HG03354 (cell line): ENCODE data around the gene AMZ2.
"Not testable (repeated sequence)": the region's sequence is repeated elsewhere in the genome, so short reads cannot be mapped to it uniquely, and the experiment has no call there.

ENCODE experiments used
- ATAC-seq: cut with Tn5 transposase; IDR thresholded peaks from one replicate; pipeline ENCODE4 v1.9.1; 2021; ENCODE audit warnings: mild to moderate bottlenecking; ENCODE audit not compliant: unreplicated experiment, poor library complexity, severe bottlenecking

AMZ2 gene

DNA sequence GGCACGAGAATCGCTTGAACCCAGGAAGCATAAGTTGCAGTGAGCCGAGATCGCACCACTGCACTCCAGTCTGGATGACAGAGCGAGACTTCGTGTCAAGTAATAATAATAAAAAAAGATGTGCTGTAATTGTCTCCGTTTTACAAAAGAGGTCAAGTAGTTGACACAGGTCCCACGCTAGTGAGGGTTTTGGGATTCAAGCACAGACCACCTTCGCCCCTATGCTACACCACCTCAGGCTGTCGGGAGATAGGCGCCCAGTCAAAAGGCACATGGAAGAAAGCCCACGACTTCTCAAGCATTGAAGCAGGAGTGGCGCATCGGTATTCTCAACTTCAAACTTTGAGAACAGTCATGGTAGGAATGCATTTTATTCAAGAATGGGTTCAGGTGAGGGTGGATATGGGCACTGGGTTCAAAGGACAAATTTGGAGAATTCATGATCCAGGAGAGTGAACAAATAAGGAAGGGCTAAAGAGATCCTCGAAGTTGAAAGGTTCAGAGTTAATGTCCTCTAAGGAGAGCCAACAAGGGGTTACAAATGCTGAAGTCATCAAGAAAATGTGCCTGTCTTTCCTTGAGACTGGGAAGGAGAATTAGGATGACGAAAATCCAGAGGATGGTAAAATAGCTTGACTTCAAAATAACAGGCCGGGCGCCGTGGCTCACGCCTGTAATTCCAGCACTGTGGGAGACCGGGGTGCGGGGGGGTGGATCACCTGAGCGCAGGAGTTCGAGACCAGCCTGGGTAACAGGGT, 1.4 kb upstream of the AMZ2 start:
- ATAC-seq: no peak

DNA sequence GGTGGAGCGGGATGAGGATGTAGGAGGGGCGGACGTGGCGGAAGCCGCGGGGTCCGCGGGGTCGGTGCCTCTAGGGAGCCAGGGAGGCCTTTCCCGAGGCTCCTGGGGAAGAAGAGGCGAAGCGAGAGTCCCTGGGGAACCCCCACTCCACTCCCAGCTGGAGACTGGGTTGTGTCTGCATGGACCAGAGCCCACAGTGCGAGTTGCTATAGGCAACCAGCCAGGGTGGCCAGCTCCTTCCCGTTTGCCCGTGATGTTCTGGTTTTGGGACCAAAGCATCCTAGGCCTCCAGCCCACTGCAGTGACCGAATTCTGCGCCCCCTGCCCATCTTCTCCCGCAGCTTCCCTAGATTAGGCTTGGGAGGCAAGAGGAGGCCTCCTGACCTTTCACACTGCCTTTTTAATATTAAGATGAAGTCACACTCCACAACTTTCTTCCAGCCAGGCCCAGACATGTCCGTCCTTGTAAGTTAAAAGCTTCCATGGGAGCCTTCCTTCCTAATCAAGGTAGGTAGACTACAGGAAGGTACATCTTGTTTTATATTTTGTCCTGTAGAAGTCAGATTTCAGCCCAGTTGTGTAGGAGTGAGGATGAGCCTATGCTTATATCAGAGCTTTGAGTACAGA, 469 bp downstream of the AMZ2 start:
- ATAC-seq: peak; percentile 35

DNA sequence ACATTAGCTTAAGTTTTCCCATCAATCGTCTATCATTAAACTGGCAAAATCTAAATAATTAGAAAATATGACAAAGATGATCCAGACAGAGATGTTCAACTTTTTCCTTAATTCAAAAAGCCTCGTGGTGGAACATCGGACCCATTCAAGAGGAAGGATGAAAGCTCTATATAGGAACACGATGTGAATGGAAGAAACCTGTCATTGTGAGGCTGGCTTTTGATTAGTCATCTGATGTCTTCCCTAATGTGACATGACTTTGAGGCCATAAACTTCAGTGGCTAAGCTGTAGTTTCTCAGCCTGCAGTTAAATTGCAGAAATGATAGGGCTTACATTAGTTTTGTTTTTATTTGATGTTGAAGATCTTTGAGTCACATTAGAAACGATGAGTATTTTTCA, 1.0 kb downstream of the AMZ2 start:
- ATAC-seq: no peak

DNA sequence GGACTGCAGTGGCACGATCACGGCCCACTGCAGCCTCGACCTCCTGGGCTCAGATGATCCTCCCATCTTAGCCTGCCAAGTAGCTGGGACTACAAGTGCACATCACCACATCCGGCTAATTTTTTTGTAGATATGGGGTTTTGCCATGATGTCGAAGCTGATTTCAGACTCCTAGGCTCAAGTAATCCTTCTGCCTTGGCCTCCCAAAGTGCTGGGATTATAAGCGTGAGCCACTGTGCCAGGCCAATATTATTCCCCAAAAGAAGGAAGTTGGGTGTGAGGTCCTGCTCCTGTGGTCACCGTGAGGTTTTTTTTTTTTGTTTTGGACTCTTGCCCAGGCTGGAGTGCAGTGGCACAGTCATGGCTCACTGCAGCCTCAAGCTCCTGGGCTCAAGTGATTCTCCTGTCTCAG, 1.5 kb downstream of the AMZ2 start:
- ATAC-seq: no peak

DNA sequence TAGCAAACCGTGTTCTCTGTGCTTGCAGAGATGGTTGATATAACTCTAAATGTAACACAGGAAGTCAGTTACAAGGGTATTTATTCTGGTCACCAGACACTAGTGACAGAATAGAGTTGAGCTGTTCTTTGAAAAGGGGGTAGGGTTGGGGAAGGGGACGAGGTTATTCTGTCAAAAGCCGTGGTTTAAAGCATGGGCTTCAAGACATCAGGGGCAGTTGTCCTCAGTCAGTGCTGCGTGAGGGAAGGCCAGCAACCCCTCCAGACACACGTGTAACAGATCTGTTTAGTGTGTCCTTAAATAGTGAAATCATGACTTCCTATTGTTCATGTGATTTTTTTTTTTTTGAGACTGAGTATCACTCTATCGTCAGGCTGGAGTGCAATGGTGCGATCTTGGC, 5.6 kb downstream of the AMZ2 start:
- not testable (repeated sequence) for ATAC-seq

DNA sequence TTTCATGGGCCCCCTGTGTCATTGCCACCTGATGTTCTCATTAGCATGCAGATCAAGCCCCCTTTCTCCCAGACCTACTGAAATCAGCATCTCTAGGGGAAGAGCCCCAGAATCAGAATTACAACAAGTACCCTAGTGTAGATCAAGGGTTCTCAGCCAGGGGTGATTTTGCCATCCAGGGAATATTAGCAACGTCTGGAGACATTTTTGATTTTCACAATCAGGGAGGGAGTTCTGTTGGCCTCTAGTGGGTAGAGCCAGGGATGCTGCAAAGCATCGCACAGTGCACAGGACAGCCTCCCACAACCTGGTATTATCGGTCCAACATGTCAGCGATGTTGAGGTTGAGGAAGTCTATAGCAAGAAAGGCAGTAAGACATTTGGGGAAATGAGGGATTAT, 7.3 kb downstream of the AMZ2 start:
- no peak for ATAC-seq

DNA sequence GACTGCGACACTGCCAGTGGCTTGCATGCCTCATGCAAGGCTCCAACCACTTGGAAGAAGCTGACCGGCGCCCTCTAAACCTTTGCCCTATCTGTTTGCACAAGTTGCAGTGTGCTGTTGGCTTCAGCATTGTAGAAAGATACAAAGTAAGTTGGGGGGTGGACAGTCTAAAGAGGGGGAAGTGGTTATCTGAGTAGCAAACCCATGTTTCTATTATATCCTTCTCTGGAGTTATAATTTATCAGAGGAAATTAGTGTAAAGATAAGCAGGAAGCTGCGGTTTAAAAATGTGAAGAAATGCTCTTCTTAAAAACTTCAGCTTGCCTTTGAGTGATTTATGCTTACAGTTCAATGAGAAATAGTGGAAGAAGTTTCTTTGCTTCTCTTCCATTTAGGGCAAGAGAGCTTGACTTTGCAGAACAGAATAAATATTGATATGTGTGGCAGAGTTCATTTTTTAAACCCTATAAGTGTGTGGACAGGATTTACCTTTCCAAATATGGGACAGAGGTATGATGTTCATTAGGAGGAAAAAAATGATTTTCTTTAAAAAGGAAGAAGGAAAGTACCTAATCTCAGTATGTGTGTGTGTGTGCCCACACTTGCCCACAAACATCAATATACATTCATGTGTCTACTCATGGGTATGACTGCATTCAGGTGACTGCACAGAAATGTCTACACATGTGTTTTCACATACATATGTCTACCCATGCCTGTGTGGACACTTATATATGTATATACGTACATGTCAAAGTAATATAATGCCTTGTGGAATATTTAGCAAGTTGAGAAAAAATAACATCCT, 8.1 kb downstream of the AMZ2 start:
- no peak for ATAC-seq

DNA sequence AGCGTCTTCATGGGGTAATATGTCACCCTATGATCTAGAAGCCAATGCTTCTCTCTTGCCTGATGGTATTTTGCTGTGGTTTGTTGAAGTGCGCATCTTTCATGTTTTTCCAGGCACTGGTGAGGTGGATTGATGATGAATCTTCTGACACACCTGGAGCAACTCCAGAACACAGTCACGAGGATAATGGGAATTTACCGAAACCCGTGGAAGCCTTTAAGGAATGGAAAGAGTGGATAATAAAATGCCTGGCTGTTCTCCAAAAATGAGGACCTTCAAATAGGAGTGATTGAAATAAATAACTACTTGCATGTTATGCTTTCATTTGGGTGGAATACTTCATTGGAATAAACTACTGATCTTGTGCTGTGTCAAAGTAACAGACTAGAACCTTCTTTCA, 8.9 kb downstream of the AMZ2 start:
- not testable (repeated sequence) for ATAC-seq

DNA sequence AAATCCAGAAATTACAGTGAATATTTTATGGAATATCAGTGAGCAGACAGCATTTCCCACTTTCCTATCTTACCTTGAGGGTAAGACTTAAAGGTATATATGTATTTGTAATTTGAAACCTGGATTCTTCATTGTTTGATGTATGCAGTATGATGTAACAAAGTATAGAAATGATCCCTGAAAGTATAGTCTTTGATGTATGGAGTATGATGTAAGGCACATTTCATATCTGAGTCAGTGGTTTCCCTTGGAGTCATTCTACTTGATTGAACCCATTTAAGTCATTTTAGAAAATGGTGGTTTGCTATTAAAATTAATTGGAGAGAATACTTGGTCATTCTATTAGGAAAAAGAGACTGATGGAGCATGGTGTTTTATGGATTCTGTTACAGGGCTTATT, 10.1 kb downstream of the AMZ2 start:
- no peak for ATAC-seq

DNA sequence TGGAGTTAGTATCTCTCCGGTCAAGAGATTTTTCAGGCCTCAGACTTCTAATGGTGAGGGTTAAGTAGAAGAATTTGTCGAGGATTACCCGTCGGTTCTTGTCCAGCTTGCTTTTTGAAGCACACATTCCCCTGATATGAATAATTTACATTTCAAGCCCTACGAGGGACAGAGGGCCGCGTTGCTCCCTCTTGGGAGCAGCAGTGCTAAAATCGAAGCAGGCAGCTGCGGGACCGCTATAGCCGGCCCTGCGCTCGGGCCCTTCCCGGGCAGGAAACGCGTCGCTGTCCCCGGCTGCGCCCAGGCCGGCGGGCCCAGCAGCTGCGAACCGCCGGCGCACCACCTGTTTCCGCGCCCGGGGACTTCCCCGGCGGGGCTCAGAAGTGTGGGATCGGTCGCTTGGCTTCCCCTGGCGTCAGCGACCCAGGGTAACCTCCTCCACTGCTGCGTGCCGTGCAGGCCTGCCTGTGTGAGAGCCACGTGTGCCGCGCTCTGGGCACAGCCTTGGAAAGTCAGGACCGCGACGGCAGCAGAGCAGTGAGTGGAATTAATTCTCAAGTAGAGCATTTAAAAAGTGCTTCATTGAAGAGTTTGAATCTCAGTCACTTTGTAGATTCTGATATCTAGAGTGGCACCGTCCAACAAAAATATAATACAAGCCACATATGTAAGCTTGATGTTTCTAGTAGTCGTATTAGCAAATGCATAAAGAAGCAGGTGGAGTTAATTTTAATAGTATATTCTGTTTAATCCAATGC, 11.2 kb downstream of the AMZ2 start:
- ATAC-seq: peak; percentile 89

DNA sequence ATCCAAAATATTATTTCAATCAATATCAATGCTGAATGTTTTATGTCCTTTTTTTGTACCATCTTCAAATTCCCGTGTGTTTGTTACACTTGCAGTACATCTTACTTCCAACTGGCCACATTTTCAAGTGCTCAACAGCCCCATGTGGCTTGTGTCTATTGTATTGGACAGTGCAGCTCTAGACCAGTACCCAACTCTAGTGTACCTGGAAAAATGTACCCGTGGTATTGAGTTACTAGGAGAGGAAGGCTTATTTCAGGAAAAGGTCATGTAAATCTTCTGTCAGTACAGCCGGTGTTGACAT, 11.8 kb downstream of the AMZ2 start:
- not testable (repeated sequence) for ATAC-seq

DNA sequence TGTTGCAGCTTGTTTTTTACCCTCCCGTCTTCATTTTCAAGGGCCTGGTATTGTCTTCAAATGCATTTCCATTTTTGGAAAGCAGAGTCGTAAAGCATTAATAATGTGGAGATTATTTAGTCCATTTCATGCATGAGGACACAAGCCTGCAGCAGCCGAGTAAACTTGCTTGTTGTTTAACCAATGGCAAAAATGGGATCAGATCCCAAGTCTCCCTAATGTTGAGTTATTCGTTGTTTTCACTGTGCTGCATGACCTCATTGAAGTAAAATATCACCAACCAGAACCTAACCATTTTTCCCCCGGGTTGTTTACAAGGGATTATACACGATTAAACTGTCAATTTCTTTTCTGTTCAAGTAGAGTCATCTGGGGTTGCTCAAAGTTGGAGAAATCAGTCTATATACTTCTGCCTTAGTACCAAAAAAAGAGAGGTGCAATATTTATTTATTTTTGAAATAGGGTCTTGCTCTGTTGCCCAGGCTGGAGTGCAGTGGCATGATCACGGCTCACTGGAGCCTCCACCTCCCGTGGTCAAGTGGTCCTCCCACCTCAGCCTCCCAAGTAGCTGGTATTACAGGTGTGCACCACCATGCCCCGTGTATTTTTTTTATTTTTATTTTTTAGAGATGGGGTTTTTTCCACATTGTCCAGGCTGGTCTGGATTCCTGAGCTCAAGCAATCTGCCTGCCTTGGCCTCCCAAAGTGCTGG, 12.4 kb downstream of the AMZ2 start:
- no peak for ATAC-seq

DNA sequence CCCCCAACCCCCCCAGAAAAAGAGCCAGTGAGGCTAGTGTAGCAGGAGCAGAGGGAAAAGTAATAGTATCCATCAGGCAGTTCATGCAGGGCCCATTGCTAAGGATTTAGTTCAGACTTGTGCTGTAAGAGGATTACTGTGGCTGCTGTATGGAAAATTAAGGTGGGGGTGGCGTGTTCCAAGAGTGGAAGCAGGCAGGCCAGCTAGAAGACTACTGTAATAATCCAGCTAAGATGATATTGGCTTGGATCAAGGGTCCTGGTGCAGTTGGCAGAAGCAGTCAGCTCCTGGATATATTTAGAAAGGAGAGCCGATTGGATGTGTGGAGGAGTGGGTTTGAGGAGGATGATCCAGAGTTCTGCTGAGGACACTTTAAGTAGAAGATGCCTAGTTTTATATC, 14.6 kb downstream of the AMZ2 start:
- ATAC-seq: not testable (repeated sequence)

DNA sequence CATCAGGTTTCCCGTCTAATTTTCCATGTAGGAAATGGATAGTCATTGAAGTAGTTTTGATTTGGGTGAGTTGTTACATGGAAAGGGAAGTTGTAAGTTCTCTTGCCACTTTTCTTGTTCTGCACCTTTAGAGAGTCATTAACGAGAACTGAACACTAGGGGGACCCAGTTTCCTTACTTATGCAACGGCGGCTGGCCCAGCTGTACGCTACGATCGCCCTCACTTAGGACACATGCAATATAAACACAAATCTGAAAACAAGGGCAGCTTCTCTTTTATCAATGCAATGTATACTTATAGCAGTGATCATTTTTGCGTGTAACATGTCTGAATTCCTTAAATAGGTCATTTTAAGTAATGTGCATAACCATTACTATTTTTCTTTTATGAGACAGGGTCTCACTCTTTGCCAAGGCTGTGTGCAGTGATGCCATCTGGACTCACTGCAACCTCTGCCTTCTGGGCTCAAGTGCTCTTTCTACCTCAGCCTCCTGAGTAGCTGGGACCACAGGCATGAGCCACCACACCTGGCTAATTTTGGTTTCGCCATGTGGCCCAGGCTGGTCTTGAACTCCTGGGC, 15.3 kb downstream of the AMZ2 start:
- ATAC-seq: peak; percentile 42

DNA sequence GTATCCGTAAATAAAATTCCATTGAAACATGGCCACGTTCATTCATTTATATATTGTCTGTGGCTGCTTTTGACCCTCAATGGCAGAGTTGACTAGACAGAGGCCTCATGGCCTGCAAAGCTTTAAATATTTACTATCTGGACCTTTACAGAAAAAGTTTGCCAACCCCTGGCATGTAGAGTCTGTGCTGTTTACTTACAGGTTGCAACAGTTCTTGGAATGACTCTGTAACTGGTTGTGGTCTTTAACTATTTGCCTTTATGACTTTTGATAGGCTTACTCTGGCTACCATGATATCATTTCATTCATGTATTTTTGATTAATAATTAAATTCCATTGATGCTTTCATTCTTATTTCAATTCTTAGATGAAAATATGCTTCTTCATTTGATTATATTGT, 18.0 kb downstream of the AMZ2 start:
- ATAC-seq: not testable (repeated sequence)

DNA sequence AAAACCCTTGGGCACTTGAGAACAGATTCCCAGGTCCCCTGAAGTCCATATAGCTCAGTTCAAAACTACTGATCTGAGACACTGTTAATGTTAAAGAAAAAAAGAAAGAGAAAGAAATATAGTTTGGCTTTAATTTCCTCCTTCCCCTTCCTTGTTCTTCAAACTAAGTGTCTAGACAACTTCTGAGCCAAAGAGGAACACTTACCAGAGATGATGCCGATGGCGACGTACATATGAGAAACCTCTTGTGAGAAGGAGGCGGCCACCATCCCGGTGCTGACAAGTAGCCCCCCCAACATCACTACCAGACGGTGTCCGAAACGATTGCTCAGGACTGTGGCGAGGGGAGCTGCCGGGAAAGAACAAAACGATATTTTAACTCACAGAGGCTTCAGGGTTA, 25.9 kb downstream of the AMZ2 start:
- no peak for ATAC-seq

DNA sequence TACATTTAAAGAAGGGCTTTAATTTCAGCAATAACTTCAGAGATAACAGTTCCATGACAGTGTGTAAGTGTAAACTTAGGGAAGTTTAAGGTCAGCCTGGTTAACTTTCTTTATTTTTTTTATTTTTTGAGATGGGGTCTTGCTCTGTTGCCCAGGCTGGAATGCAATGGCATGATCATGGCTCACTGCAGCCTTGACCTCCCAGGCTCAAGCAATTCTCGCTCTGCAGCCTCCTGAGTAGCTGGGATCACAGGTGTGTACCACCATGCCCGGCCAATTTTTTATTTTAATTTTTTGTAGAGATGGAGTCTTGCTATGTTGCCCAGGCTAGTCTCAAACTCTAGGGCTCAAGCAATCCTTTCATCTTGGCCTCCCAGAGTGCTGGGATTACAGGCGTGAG, 28.5 kb downstream of the AMZ2 start:
- ATAC-seq: not testable (repeated sequence)

DNA sequence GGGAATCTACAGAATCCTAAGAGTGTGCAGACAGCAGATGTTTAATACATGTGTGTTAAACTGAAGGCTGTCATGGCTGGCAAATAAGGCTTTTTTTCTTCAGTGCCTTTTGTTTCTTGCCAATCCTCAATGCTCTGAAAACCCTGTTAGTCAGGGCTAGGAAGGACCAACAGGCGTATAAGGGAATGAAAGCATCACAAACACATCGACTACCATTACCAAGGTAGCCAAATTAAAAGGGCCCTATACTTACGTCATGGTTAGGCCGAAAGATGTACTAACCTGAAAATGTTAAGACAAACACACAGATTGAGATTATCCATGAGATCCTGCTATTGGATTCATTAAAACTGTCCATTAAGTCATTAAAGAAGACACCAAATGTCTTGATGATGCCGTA, 30.0 kb downstream of the AMZ2 start:
- ATAC-seq: no peak

DNA sequence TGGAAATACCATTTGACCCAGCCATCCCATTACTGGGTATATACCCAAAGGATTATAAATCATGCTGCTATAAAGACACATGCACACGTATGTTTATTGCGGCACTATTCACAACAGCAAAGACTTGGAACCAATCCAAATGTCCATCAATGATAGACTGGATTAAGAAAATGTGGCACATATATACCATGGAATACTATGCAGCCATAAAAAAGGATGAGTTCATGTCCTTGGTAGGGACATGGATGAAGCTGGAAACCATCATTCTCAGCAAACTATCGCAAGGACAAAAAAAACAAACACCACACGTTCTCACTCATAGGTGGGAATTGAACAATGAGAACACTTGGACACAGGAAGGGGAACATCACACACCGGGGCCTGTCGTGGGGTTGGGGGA, 34.1 kb downstream of the AMZ2 start:
- ATAC-seq: not testable (repeated sequence)
